Ascending aorta (tissue), 2 donors: ENCODE results near the gene MSI2. TPM values are rescaled to one million over a fixed set of nuclear protein-coding genes. Genes with fewer than 3 reads are reported as not detected.
A peak's percentile ranks its signal among the peaks of the same experiment; 100 is the strongest.

ENCODE experiments used
- DNase-seq, 2 donors: peaks; one replicate each; pipeline ENCODE4 v3.0.0-alpha.2; 2019; ENCODE audit warnings: low spot score in 2 of 2
- H3K27ac ChIP-seq, 2 donors: fragments of 200-600 bp; sonication (generic); one replicate each; pipeline ENCODE4 v1.5.1; 2016 to 2017; ENCODE audit warnings: mild to moderate bottlenecking in 1 of 2
- H3K27me3 ChIP-seq: fragments of 200-600 bp; sonication (generic); one replicate; pipeline ENCODE4 v1.5.1; 2017
- H3K36me3 ChIP-seq, 2 donors: fragments of 200-600 bp; sonication (generic); one replicate each; pipeline ENCODE4 v1.5.1; 2016
- H3K4me1 ChIP-seq, 2 donors: fragments of 200-600 bp; sonication (generic); one replicate each; pipeline ENCODE4 v1.5.1; 2016 to 2017; ENCODE audit warnings: mild to moderate bottlenecking in 1 of 2
- H3K4me3 ChIP-seq, 2 donors: fragments of 200-600 bp; sonication (generic); one replicate each; pipeline ENCODE4 v1.5.1; 2016 to 2017; ENCODE audit warnings: mild to moderate bottlenecking in 1 of 2
- H3K9me3 ChIP-seq, 2 donors: fragments of 200-600 bp; sonication (generic); one replicate each; pipeline ENCODE4 v1.5.1; 2016
- intact Hi-C: fragments of 100-400 bp; cut with DNase I; formaldehyde crosslinking; loops from one replicate; pipeline ENCODE4 v1.15.1; 2023
- total RNA-seq: library from RNA; depleted of rRNA; stranded (reverse); fragments of >200 nt; gene quantifications from one replicate; pipeline ENCODE4 v1.1.0, GENCODE V29; 2016
- TF ChIP-seq, protein P1 (sequence below), 3 experiments: fragments of 200-600 bp in 2 of 3; fragments of 450-650 bp in 1 of 3; sonication (generic) in 2 of 3; IDR thresholded peaks; one replicate each; pipeline ENCODE4 v1.5.1; 2016 to 2019; ENCODE audit warnings: antibody characterized with exemption in 3 of 3, mild to moderate bottlenecking in 1 of 3, moderate library complexity in 1 of 3

The MSI2 gene
- total RNA-seq, 1 donor from 2014 or later = 11.7 TPM

DNA sequence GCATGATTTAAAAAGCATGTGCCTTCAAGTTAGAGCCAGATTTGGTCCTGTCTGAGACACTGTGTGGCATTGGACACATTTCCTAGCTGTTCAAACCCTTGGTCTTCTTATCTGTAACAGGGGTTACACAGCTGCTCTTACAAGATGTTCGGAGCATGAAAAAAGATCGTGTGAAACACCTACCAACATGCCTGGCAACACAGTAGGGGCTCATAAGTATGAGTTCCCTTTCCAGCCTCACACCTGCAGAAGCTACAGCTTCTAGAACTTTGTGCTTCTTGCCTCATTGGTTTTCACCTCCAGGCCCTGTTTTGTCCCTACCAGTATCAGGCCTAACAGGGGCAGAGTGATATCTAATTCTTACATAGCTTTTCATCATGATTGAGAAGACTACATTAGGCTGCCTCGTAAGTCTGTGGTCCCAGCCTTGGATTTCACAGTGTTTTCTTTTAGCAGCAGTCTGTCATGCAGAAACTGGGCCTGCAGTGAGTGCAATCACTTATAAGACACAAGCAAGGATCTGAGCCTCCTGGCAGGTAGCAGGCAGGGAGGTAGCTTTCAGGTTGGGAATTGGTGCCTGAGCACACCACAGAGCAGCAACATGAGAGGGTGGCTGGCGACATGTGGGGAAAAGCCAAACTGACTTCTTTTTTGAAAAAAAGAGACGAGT is 410.0 kb downstream of the MSI2 start:
- Histone ChIP-seq H3K27ac (no peak overlapping the region), H3K9me3 (no peaks in the 10 kb centered on the region), H3K36me3 (no peaks in the 10 kb centered on the region), H3K27me3 (no peaks in the 10 kb centered on the region), H3K4me1 (peaks cover 0 to 7% of the 10 kb centered on the region in 2 donors), H3K4me3 (no peak overlapping the region)
- intact Hi-C loops = no loop called here
- DNase-seq = peak in 1 of 2 donors; percentile 19
- TF ChIP-seq, protein P1, sequence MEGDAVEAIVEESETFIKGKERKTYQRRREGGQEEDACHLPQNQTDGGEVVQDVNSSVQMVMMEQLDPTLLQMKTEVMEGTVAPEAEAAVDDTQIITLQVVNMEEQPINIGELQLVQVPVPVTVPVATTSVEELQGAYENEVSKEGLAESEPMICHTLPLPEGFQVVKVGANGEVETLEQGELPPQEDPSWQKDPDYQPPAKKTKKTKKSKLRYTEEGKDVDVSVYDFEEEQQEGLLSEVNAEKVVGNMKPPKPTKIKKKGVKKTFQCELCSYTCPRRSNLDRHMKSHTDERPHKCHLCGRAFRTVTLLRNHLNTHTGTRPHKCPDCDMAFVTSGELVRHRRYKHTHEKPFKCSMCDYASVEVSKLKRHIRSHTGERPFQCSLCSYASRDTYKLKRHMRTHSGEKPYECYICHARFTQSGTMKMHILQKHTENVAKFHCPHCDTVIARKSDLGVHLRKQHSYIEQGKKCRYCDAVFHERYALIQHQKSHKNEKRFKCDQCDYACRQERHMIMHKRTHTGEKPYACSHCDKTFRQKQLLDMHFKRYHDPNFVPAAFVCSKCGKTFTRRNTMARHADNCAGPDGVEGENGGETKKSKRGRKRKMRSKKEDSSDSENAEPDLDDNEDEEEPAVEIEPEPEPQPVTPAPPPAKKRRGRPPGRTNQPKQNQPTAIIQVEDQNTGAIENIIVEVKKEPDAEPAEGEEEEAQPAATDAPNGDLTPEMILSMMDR (IDR thresholded peaks at IDR 0.05) = no peak

- peak in 1 of 2 donors; percentile 46 for DNase-seq
- Histone ChIP-seq H3K4me1 (peaks cover 0 to 10% of the 10 kb centered on the region in 2 donors), H3K27ac (no peak overlapping the region), H3K9me3 (no peaks in the 10 kb centered on the region), H3K36me3 (no peaks in the 10 kb centered on the region), H3K27me3 (no peaks in the 10 kb centered on the region), H3K4me3 (no peak overlapping the region)
- TF ChIP-seq, protein P1 (IDR thresholded peaks at IDR 0.05) = no peak
- intact Hi-C loops = no loop called here
Observed at GRCh38 chr17:57666946-57667345, 410.6 kb downstream of the MSI2 start.

DNA sequence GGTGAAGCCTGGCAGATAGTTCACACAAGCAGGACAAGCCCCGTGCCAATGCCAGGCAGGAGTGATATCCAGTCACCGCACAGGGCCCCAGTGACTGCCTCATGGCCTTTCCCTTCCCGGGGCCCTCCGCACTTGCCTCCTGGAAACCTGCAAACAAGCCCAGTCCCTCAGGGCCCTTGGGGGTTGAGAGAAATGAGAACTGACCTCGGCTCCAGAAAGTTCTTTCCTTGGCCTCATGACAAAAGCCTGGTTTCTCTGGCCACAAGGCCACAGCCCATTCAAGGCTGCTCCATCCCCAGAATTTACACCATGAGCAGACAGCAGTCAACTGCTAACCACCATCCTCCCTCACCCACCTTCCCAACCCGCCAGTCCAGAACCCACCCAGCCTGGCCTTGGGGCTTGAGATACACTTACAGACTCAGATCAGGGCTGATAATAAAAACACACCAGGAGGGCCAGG is 411.2 kb downstream of the MSI2 start:
- H3K4me1 ChIP-seq = peaks cover 0 to 8% of the 10 kb centered on the region in 2 donors
- no peaks in the 10 kb centered on the region for H3K27me3 ChIP-seq
- DNase-seq = peak in 1 of 2 donors; percentile 55
- TF ChIP-seq, protein P1 (IDR thresholded peaks at IDR 0.05) = no peak
- no peak overlapping the region for H3K4me3 ChIP-seq
- H3K36me3 ChIP-seq = no peaks in the 10 kb centered on the region
- no peaks in the 10 kb centered on the region for H3K9me3 ChIP-seq
- intact Hi-C loops = no loop called here
- no peak overlapping the region for H3K27ac ChIP-seq

DNA sequence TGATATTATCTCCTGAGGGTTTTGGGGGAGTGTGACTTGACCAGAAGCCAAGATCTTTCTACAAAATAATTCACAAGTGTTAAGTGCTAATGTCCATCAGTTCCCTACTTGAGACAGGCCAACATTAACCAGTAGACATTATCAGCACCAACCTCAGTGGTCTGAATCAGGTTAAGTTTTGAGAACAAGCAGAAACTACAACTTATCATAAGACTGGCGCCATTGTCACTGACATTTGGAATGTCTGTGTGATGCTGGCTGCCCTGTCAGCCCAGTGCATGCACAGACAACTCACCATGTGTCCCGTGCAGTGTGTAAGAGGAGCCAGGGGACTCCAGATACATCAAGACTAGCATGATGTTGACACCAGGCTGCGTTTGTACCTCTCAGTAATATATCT is 412.0 kb downstream of the MSI2 start:
- TF ChIP-seq, protein P1 (IDR thresholded peaks at IDR 0.05) = no peak
- no peaks in the 10 kb centered on the region for H3K27me3 ChIP-seq
- no peaks in the 10 kb centered on the region for H3K9me3 ChIP-seq
- H3K4me1 ChIP-seq = peaks cover 0 to 5% of the 10 kb centered on the region in 2 donors
- peak in 1 of 2 donors; percentile 13 for DNase-seq
- H3K4me3 ChIP-seq = no peak overlapping the region
- no peaks in the 10 kb centered on the region for H3K36me3 ChIP-seq
- intact Hi-C loops = no loop called here
- H3K27ac ChIP-seq = no peak overlapping the region

- H3K27ac ChIP-seq = no peak overlapping the region
- intact Hi-C loops = loop anchor here (2.0 to 5.0 kb wide), 2 partner anchors 71 to 118 kb away; no protein-coding TSS in a partner anchor
- DNase-seq = peak in 1 of 2 donors; percentile 8
Observed at GRCh38 chr17:57669671-57670529, 413.6 kb downstream of the MSI2 start.

More at GRCh38 chr17:57669671-57670529, 413.6 kb downstream of the MSI2 start:
- Histone ChIP-seq H3K27me3 (no peaks in the 10 kb centered on the region), H3K4me3 (no peak overlapping the region), H3K9me3 (no peaks in the 10 kb centered on the region), H3K36me3 (peaks cover 0 to 2% of the 10 kb centered on the region in 2 donors), H3K4me1 (peaks cover 0 to 4% of the 10 kb centered on the region in 2 donors)
- TF ChIP-seq, protein P1 (IDR thresholded peaks at IDR 0.05) = no peak
